Endothelial cell (in vitro differentiated cells): Measurements from ENCODE around the gene PCSK5. TPM values are rescaled to one million over a fixed set of nuclear protein-coding genes. Genes with fewer than 3 reads are reported as not detected.

Experiments
- DNase-seq: peaks from one replicate; pipeline ENCODE4 v3.0.0; 2021; ENCODE audit warnings: low spot score
- H3K27ac Mint-ChIP-seq: one replicate; pipeline ENCODE4 v1.8.0; 2021; ENCODE audit warnings: mixed read lengths, inconsistent platforms; ENCODE audit not compliant: unreplicated experiment
- H3K27me3 Mint-ChIP-seq: one replicate; pipeline ENCODE4 v1.8.0; 2021; ENCODE audit warnings: mild to moderate bottlenecking, moderate library complexity, mixed read lengths, inconsistent platforms; ENCODE audit not compliant: unreplicated experiment
- H3K36me3 Mint-ChIP-seq: one replicate; pipeline ENCODE4 v1.8.0; 2021; ENCODE audit warnings: mild to moderate bottlenecking, low read depth, mixed read lengths, inconsistent platforms; ENCODE audit not compliant: unreplicated experiment
- H3K4me1 Mint-ChIP-seq: one replicate; pipeline ENCODE4 v1.8.0; 2021; ENCODE audit warnings: mild to moderate bottlenecking, mixed read lengths, inconsistent platforms; ENCODE audit not compliant: unreplicated experiment
- H3K4me3 Mint-ChIP-seq: one replicate; pipeline ENCODE4 v1.8.0; 2021; ENCODE audit warnings: mild to moderate bottlenecking, mixed read lengths, inconsistent platforms; ENCODE audit not compliant: unreplicated experiment
- H3K9me3 Mint-ChIP-seq: one replicate; pipeline ENCODE4 v1.8.0; 2021; ENCODE audit warnings: mixed read lengths, inconsistent platforms; ENCODE audit not compliant: unreplicated experiment
- total RNA-seq: library from RNA; stranded (reverse); fragmentation: NEBNext Ultra II Directional; extraction: Animal tissue kit (Norgen Biotek cat#: 25700); gene quantifications from one replicate; pipeline ENCODE4 v1.2.1, GENCODE V29; 2021; ENCODE audit not compliant: unreplicated experiment
- TF ChIP-seq, protein P1 (sequence below): fragments of 200-600 bp; sonication (generic); IDR thresholded peaks from one replicate; pipeline ENCODE4 v1.5.0; 2021; ENCODE audit warnings: antibody characterized with exemption; ENCODE audit not compliant: unreplicated experiment

PCSK5 gene
- total RNA-seq, 1 donor from 2014 or later, result 3.1 TPM

DNA sequence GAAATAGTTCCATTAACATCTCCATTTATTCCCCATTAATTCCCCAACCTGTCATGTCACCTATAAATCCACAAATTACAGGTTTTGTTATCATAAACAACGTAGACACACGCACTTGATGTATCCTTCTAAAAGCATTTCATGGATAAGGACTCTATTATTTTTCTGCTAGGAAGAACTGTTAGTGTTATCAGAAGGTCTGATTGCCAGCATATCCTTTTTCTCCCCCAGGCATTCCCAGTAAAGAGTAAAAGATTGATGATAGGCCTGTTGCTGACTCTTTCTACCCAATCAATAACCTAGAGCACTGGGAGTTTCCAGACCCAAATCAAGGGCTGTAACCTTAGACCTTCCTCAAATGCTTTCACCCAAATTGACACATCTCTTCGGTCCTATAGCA lies 442.9 kb downstream of the PCSK5 start:
- no peak overlapping the region for H3K4me3 Mint-ChIP-seq
- no peaks in the 10 kb centered on the region for H3K4me1 Mint-ChIP-seq
- no peaks in the 10 kb centered on the region for H3K9me3 Mint-ChIP-seq
- H3K27ac Mint-ChIP-seq, result no peak overlapping the region
- no peaks in the 10 kb centered on the region for H3K36me3 Mint-ChIP-seq
- H3K27me3 Mint-ChIP-seq, result peaks cover 2% of the 10 kb centered on the region
- TF ChIP-seq, protein P1, sequence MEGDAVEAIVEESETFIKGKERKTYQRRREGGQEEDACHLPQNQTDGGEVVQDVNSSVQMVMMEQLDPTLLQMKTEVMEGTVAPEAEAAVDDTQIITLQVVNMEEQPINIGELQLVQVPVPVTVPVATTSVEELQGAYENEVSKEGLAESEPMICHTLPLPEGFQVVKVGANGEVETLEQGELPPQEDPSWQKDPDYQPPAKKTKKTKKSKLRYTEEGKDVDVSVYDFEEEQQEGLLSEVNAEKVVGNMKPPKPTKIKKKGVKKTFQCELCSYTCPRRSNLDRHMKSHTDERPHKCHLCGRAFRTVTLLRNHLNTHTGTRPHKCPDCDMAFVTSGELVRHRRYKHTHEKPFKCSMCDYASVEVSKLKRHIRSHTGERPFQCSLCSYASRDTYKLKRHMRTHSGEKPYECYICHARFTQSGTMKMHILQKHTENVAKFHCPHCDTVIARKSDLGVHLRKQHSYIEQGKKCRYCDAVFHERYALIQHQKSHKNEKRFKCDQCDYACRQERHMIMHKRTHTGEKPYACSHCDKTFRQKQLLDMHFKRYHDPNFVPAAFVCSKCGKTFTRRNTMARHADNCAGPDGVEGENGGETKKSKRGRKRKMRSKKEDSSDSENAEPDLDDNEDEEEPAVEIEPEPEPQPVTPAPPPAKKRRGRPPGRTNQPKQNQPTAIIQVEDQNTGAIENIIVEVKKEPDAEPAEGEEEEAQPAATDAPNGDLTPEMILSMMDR, result no peak
- DNase-seq, result no peak

DNA sequence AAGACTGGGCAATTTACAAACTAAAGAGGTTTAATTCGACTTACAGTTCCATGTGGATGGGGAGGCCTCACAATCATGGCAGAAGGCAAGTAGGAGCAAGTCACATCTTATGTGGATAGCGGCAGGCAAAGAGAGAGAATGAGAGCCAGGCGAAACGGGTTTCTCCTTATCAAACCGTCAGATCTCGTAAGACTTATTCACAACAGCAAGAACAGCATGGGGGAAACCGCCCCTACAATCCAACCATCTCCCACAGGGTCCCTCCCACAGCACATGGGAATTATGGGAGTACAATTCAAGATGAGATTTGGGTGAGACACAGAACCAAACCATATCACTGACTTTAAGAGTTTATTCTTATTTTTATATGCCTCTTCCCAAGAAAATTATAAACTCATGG lies 443.5 kb downstream of the PCSK5 start:
- no peaks in the 10 kb centered on the region for H3K4me1 Mint-ChIP-seq
- peaks cover 2% of the 10 kb centered on the region for H3K27me3 Mint-ChIP-seq
- H3K4me3 Mint-ChIP-seq, result no peak overlapping the region
- no peaks in the 10 kb centered on the region for H3K36me3 Mint-ChIP-seq
- DNase-seq, result no peak
- TF ChIP-seq, protein P1, result no peak
- no peak overlapping the region for H3K27ac Mint-ChIP-seq
- no peaks in the 10 kb centered on the region for H3K9me3 Mint-ChIP-seq

DNA sequence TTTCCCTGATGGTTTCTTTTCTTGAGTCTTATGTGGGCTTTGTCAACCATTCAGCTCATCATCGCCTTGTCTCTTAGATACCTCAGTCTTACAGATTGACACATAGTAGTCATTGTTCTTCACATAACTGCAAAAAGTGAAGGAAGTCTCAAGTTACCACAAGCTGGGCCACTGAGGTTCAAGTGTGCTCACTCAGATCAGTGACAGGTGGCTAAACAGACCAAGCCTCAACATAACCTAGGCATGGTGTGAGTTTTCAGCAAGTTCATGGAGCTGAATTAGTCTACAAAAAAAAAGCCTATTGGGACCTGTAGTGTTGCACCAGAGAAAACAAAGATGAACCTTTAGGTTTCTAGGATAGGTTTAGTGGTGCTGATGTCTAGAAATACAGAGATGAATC lies 445.6 kb downstream of the PCSK5 start:
- Mint-ChIP-seq H3K27ac (no peak overlapping the region), H3K27me3 (peaks cover 2% of the 10 kb centered on the region)
- TF ChIP-seq, protein P1, result no peak

DNA sequence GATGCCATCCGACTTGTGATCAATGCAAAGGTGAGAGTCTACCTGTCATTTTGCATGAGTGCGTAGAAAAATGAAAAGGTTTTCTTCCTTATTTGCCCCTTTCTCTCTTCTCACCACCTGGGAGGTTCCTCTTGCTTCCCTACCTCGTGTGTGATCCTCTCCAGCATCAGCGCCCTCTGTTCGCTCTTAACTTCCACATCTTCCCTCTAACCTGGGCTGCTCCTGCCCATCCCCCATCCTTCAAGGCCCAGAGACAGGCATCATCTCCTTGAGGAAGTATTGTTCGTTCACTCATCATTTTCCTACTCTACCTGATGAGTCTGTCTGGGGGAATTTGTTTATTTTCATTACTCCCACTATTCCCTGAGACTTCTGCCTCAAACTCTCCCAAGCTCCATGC lies 447.9 kb downstream of the PCSK5 start:
- DNase-seq, result no peak
- Mint-ChIP-seq H3K27me3 (peaks cover 2% of the 10 kb centered on the region), H3K27ac (no peak overlapping the region), H3K4me1 (no peaks in the 10 kb centered on the region), H3K36me3 (no peaks in the 10 kb centered on the region), H3K9me3 (no peaks in the 10 kb centered on the region), H3K4me3 (no peak overlapping the region)
- TF ChIP-seq, protein P1, result no peak

More for the DNA sequence above, 445.6 kb downstream of the PCSK5 start:
- Mint-ChIP-seq H3K9me3 (no peaks in the 10 kb centered on the region), H3K4me1 (no peaks in the 10 kb centered on the region), H3K4me3 (no peak overlapping the region), H3K36me3 (no peaks in the 10 kb centered on the region)
- no peak for DNase-seq

DNA sequence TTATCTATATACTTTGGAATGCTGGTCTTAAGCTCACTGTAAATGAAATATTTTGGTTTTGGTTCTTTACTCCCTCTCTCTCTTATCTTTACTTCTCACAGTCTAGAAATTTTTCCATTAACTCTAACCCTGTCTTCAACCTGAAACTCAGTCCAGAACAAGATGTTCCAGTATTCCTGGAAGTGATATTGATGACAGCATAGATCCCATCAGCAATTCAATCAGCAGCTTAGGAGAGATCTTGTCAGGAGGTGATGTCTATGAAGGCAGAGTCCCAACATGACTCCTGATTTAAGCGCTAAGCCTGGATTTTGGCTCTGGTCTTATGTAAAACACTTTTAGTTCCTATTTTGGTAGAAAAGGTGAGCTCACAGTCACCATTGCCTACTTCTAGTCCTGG lies 451.1 kb downstream of the PCSK5 start:
- H3K36me3 Mint-ChIP-seq, result no peaks in the 10 kb centered on the region

More for the DNA sequence above, 451.1 kb downstream of the PCSK5 start:
- Mint-ChIP-seq H3K27ac (no peak overlapping the region), H3K9me3 (no peaks in the 10 kb centered on the region), H3K4me3 (no peak overlapping the region), H3K27me3 (no peaks in the 10 kb centered on the region), H3K4me1 (no peaks in the 10 kb centered on the region)
- DNase-seq, result no peak
- TF ChIP-seq, protein P1, result no peak
